ENCODE measurements around the gene ZCCHC3.

The ZCCHC3 gene

DNA sequence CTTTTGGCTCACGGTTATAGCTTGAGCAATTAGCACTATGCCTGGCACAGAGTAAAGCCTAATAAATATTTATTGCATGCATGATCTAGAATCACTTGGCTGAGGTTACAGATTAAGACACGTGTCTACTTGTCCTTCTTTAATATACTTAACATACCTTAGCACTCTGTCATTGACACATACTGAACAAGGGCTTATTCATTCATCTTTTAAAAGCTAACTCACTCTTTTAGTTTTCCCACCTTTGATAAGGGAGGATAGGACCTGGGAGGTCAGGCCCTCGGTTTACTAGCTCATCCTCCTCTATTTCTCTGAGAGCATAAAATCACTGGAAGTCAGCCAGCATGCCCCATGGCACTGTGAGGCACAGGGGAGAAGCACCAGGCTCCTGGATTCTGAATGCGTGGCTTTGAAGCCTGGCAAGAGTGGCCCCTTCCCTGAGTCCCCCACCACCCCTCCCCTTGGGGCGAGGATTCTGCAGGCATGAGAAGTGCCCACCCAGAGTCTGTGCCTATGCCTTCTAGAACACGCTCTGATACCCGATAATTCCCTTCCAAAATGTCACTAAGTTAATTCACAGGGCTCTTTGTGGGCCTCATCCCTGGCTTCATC lies 11.2 kb downstream of the ZCCHC3 start:
- no peak overlapping the region for H3K4me2 ChIP-seq
- no peak overlapping the region for H2AFZ ChIP-seq (ENCODE audit: low read depth)
- H3K9ac ChIP-seq: no peak overlapping the region
- no peaks in the 10 kb centered on the region for H3K79me2 ChIP-seq (ENCODE audit: insufficient read depth, low read depth)
- no peak overlapping the region for H3K4me3 ChIP-seq (IDR thresholded peaks at IDR 0.05; ENCODE audit: insufficient read depth, low read depth, low read length)
- H3K27me3 ChIP-seq (ENCODE audit: insufficient read depth, low read depth): no peaks in the 10 kb centered on the region
- no peaks in the 10 kb centered on the region for H3K36me3 ChIP-seq (ENCODE audit: insufficient read depth)
- TF ChIP-seq, protein P1, sequence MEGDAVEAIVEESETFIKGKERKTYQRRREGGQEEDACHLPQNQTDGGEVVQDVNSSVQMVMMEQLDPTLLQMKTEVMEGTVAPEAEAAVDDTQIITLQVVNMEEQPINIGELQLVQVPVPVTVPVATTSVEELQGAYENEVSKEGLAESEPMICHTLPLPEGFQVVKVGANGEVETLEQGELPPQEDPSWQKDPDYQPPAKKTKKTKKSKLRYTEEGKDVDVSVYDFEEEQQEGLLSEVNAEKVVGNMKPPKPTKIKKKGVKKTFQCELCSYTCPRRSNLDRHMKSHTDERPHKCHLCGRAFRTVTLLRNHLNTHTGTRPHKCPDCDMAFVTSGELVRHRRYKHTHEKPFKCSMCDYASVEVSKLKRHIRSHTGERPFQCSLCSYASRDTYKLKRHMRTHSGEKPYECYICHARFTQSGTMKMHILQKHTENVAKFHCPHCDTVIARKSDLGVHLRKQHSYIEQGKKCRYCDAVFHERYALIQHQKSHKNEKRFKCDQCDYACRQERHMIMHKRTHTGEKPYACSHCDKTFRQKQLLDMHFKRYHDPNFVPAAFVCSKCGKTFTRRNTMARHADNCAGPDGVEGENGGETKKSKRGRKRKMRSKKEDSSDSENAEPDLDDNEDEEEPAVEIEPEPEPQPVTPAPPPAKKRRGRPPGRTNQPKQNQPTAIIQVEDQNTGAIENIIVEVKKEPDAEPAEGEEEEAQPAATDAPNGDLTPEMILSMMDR (conservative IDR thresholded peaks at IDR 0.05; ENCODE audit: low read depth, low read length): no peak
- no peaks in the 10 kb centered on the region for H3K4me1 ChIP-seq (ENCODE audit: low read depth, poor library complexity, severe bottlenecking)
- H4K20me1 ChIP-seq (ENCODE audit: insufficient read depth): no peaks in the 10 kb centered on the region
- no peak overlapping the region for H3K27ac ChIP-seq

DNA sequence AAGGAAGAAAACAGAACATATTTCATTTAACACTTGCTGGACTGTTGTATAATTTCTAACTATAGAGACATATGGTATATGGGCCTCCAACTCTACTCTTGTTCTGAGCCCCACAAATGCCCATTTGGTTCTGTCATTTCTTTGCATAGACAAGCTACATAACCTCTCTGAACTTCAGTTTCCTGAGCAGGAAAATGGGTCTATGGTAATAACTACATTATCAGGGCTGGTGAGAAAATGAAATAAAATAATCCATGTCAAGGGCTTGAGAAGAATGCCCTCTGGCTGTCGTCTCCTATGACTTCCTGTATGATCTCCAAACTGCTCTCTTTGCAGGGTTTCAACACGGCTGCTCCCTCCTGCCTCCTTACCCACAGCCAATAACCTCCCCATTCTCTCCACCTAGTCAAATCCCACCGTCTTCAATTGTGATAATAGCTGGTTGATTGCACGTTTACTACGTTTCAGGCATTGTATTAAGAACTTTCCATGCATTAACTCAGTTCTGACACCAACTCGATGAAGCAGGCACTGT lies 12.0 kb downstream of the ZCCHC3 start:
- H3K4me1 ChIP-seq (ENCODE audit: low read depth, poor library complexity, severe bottlenecking): no peaks in the 10 kb centered on the region
- no peak overlapping the region for H3K27ac ChIP-seq
- no peaks in the 10 kb centered on the region for H4K20me1 ChIP-seq (ENCODE audit: insufficient read depth)
- no peak overlapping the region for H3K4me2 ChIP-seq
- H3K79me2 ChIP-seq (ENCODE audit: insufficient read depth, low read depth): no peaks in the 10 kb centered on the region
- no peak overlapping the region for H2AFZ ChIP-seq (ENCODE audit: low read depth)
- no peak overlapping the region for H3K9ac ChIP-seq
- TF ChIP-seq, protein P1 (conservative IDR thresholded peaks at IDR 0.05; ENCODE audit: low read depth, low read length): no peak
- H3K4me3 ChIP-seq (IDR thresholded peaks at IDR 0.05; ENCODE audit: insufficient read depth, low read depth, low read length): no peak overlapping the region
- H3K27me3 ChIP-seq (ENCODE audit: insufficient read depth, low read depth): no peaks in the 10 kb centered on the region
- no peaks in the 10 kb centered on the region for H3K36me3 ChIP-seq (ENCODE audit: insufficient read depth)

DNA sequence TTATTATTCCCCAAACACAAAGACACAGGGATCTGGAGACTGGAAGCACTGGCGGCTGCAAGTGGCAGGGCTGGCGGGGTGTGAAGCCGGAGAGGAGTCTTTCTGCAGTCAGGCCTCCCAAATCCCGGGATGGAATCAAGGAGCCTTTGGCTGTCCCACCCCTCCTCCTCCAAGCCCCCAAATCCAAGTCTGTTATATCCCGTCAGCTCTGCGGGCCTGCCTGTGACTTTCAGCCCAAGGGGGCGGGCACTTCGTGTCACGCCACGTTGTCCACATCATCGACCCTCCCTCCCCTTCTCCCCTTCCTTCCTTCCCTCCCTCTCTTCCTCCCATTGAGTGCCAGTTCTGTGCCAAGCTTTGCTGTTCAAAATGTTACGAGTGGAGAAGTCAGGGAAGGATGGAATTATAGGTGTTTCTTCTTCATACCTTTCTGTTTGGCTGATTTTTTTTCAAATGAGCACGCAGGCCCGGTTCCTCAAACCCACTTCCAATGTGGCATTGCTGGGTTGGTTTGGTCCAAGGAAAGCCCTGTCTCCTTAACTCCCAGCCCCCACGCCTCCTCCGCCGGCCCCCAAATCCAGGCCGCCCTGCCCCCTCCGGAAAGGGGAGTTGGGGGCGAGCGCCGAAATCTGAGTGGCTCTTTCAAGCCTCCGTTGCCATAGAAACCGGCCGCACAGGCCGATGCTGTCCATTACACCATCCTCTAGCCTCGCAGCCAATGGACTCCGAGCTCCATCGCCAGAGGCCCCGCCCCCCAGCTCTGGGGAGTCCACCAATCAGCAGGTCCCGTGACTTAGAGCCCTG lies 12.7 kb downstream of the ZCCHC3 start:
- Histone ChIP-seq H2AFZ (ENCODE audit: low read depth) (no peak overlapping the region), H3K27ac (no peak overlapping the region)

DNA sequence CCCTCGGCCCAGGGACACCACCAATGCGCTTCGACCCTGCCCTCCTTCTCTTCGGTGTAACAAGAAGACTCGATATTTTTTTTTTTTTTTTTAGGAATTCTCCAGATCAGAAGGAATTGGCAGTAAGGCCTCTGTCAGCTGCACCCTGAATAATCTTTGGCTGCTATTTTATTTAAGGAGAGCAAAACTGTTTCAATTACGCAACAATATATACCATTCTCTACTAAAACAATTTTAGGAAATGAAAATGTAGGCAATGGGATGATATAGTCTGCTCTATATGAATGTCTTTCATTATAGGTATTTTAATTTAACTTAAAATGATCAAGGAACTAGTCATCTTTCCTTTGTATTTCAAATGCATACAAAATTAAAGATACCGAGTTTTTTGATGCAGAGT lies 13.3 kb downstream of the ZCCHC3 start:
- no peaks in the 10 kb centered on the region for H4K20me1 ChIP-seq (ENCODE audit: insufficient read depth)
- TF ChIP-seq, protein P1 (conservative IDR thresholded peaks at IDR 0.05; ENCODE audit: low read depth, low read length): no peak
- no peak overlapping the region for H3K27ac ChIP-seq
- H3K4me1 ChIP-seq (ENCODE audit: low read depth, poor library complexity, severe bottlenecking): no peaks in the 10 kb centered on the region
- H3K36me3 ChIP-seq (ENCODE audit: insufficient read depth): no peaks in the 10 kb centered on the region
- H3K4me3 ChIP-seq (IDR thresholded peaks at IDR 0.05; ENCODE audit: insufficient read depth, low read depth, low read length): no peak overlapping the region
- H3K27me3 ChIP-seq (ENCODE audit: insufficient read depth, low read depth): no peaks in the 10 kb centered on the region
- H3K9ac ChIP-seq: no peak overlapping the region
- no peak overlapping the region for H3K4me2 ChIP-seq
- no peak overlapping the region for H2AFZ ChIP-seq (ENCODE audit: low read depth)
- no peaks in the 10 kb centered on the region for H3K79me2 ChIP-seq (ENCODE audit: insufficient read depth, low read depth)

More for the DNA sequence above, 12.7 kb downstream of the ZCCHC3 start:
- H3K79me2 ChIP-seq (ENCODE audit: insufficient read depth, low read depth): no peaks in the 10 kb centered on the region
- H3K9ac ChIP-seq: no peak overlapping the region
- H3K36me3 ChIP-seq (ENCODE audit: insufficient read depth): no peaks in the 10 kb centered on the region
- H4K20me1 ChIP-seq (ENCODE audit: insufficient read depth): no peaks in the 10 kb centered on the region
- H3K27me3 ChIP-seq (ENCODE audit: insufficient read depth, low read depth): no peaks in the 10 kb centered on the region
- H3K4me3 ChIP-seq (IDR thresholded peaks at IDR 0.05; ENCODE audit: insufficient read depth, low read depth, low read length): no peak overlapping the region
- TF ChIP-seq, protein P1 (conservative IDR thresholded peaks at IDR 0.05; ENCODE audit: low read depth, low read length): no peak
- no peaks in the 10 kb centered on the region for H3K4me1 ChIP-seq (ENCODE audit: low read depth, poor library complexity, severe bottlenecking)
- no peak overlapping the region for H3K4me2 ChIP-seq
